Caco-2 (cell line): ENCODE measurements around the gene FARP1. TPM values are rescaled to one million over a fixed set of nuclear protein-coding genes. Genes with fewer than 3 reads are reported as not detected.

Source experiments
- BruUV-seq: library from RNA; stranded (reverse); fragments of 400-500 nt; replicated peaks from 2 replicates; lab custom pipeline; 2021; lab: Mats Ljungman, UMichigan
- CTCF ChIA-PET: fragments of 300-600 bp; sonication (Branson Sonifier 250); formaldehyde crosslinking; loops from one replicate; lab custom pipeline; 2022; ENCODE audit warnings: antibody characterized with exemption; lab: Charles Lee
- POLR2A ChIA-PET: fragments of 300-600 bp; sonication (Branson Sonifier 250); formaldehyde crosslinking; loops from one replicate; lab custom pipeline; 2022; ENCODE audit warnings: antibody characterized with exemption; lab: Charles Lee
- DNase-seq, 2 experiments: peaks; one replicate each; pipeline versions ENCODE4 v3.0.0 to v3.0.0-alpha.2; 2020 to 2022
- H3K27me3 ChIP-seq: replicated peaks from 2 replicates; pipeline ENCODE4 v1.6.0; 2011; ENCODE audit warnings: low read length; ENCODE audit not compliant: control insufficient read depth, insufficient read depth
- H3K36me3 ChIP-seq: 2 replicates; pipeline ENCODE4 v1.5.1; 2011; ENCODE audit warnings: low read length; ENCODE audit not compliant: control insufficient read depth, insufficient read depth
- H3K4me1 ChIP-seq: fragments of 250-450 bp; sonication (Bioruptor Pico); 2 replicates; pipeline ENCODE4 v1.5.1; 2020; ENCODE audit warnings: mild to moderate bottlenecking
- H3K4me3 ChIP-seq: 2 replicates; pipeline ENCODE4 v1.5.1; 2011; ENCODE audit warnings: low read depth, mild to moderate bottlenecking, control low read depth, low read length
- H3K9me3 ChIP-seq: fragments of 250-450 bp; sonication (Bioruptor Pico); 2 replicates; pipeline ENCODE4 v1.5.1; 2020; ENCODE audit warnings: mild to moderate bottlenecking, moderate library complexity
- H3K27ac Mint-ChIP-seq: one replicate; pipeline ENCODE4 v1.8.0; 2022; ENCODE audit warnings: mixed read lengths; ENCODE audit not compliant: unreplicated experiment
- H3K27me3 Mint-ChIP-seq: one replicate; pipeline ENCODE4 v1.8.0; 2022; ENCODE audit warnings: mixed read lengths; ENCODE audit not compliant: insufficient read depth, unreplicated experiment
- H3K36me3 Mint-ChIP-seq: one replicate; pipeline ENCODE4 v1.8.0; 2022; ENCODE audit warnings: mild to moderate bottlenecking, mixed read lengths; ENCODE audit not compliant: insufficient read depth, unreplicated experiment
- H3K4me1 Mint-ChIP-seq: one replicate; pipeline ENCODE4 v1.8.0; 2022; ENCODE audit warnings: low read depth, mixed read lengths; ENCODE audit not compliant: unreplicated experiment
- H3K4me3 Mint-ChIP-seq: one replicate; pipeline ENCODE4 v1.8.0; 2022; ENCODE audit warnings: mild to moderate bottlenecking, moderate library complexity, mixed read lengths; ENCODE audit not compliant: unreplicated experiment
- H3K9me3 Mint-ChIP-seq: one replicate; pipeline ENCODE4 v1.8.0; 2022; ENCODE audit warnings: mixed read lengths; ENCODE audit not compliant: unreplicated experiment
- intact Hi-C: fragments of 100-400 bp; cut with micrococcal nuclease; formaldehyde crosslinking; loops from one replicate; pipeline ENCODE4 v1.10.0; 2022; ENCODE audit not compliant: unreplicated experiment
- total RNA-seq: library from RNA; stranded (reverse); gene quantifications from 2 replicates; pipeline ENCODE4 v1.2.3, GENCODE V29; 2022
- TF ChIP-seq, protein P1 (sequence below), 2 experiments: fragments of 200-600 bp in 1 of 2; IDR thresholded peaks; 1 replicate in 1 of 2; 2 replicates in 1 of 2; pipeline versions ENCODE4 v1.5.1 to v1.8.0; 2011 to 2022; ENCODE audit warnings: antibody characterized with exemption in 1 of 2, control low read depth in 1 of 2, inconsistent platforms in 1 of 2, low read depth in 1 of 2, low read length in 1 of 2, mild to moderate bottlenecking in 1 of 2, moderate library complexity in 1 of 2; ENCODE audit not compliant: insufficient read depth in 1 of 2, severe bottlenecking in 1 of 2, unreplicated experiment in 1 of 2

Gene FARP1
- total RNA-seq, 1 experiment from 2014 or later: 189 TPM

DNA sequence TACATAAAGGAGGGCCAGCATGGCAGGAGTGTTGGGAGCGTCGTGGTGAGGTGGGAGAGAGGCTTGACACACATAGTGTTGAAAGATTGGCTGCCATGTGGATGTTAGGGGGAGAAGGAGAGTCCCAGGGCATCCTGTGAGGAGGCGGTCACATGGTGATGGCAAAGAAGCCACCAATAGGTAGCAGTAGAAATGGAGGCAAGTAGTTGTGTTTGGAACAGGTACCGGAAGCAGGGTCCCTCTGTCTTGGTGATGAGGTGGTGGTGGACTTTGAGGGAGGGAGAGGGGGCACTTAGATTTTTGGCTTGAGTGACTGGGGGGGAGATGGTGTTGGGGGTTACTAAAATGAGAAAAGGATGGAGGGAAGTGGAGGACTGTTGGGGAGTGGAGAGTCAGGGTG is 227.4 kb downstream of the FARP1 start:
- BruUV-seq: no TSS peak
- H3K36me3 Mint-ChIP-seq: peaks cover 46% of the 10 kb centered on the region
- H3K4me3 ChIP-seq: no peak overlapping the region
- H3K9me3 Mint-ChIP-seq: no peaks in the 10 kb centered on the region
- H3K4me1 ChIP-seq: no peaks in the 10 kb centered on the region
- intact Hi-C loops: no loop called here
- H3K4me1 Mint-ChIP-seq: no peaks in the 10 kb centered on the region
- no peaks in the 10 kb centered on the region for H3K27me3 Mint-ChIP-seq
- CTCF ChIA-PET: no interaction called here
- H3K36me3 ChIP-seq: peaks cover 5% of the 10 kb centered on the region
- H3K4me3 Mint-ChIP-seq: no peak overlapping the region
- peaks cover 6% of the 10 kb centered on the region; the same call in 1 of the 2 replicates for H3K9me3 ChIP-seq
- no peak for DNase-seq
- no peak overlapping the region for H3K27ac Mint-ChIP-seq
- TF ChIP-seq, protein P1, sequence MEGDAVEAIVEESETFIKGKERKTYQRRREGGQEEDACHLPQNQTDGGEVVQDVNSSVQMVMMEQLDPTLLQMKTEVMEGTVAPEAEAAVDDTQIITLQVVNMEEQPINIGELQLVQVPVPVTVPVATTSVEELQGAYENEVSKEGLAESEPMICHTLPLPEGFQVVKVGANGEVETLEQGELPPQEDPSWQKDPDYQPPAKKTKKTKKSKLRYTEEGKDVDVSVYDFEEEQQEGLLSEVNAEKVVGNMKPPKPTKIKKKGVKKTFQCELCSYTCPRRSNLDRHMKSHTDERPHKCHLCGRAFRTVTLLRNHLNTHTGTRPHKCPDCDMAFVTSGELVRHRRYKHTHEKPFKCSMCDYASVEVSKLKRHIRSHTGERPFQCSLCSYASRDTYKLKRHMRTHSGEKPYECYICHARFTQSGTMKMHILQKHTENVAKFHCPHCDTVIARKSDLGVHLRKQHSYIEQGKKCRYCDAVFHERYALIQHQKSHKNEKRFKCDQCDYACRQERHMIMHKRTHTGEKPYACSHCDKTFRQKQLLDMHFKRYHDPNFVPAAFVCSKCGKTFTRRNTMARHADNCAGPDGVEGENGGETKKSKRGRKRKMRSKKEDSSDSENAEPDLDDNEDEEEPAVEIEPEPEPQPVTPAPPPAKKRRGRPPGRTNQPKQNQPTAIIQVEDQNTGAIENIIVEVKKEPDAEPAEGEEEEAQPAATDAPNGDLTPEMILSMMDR (IDR thresholded peaks at IDR 0.05; ENCODE audit: insufficient read depth in 1 of 2, low read depth in 1 of 2, low read length in 1 of 2, severe bottlenecking in 1 of 2, unreplicated experiment in 1 of 2): no peak
- no peaks in the 10 kb centered on the region for H3K27me3 ChIP-seq
- POLR2A ChIA-PET: no interaction called here

DNA sequence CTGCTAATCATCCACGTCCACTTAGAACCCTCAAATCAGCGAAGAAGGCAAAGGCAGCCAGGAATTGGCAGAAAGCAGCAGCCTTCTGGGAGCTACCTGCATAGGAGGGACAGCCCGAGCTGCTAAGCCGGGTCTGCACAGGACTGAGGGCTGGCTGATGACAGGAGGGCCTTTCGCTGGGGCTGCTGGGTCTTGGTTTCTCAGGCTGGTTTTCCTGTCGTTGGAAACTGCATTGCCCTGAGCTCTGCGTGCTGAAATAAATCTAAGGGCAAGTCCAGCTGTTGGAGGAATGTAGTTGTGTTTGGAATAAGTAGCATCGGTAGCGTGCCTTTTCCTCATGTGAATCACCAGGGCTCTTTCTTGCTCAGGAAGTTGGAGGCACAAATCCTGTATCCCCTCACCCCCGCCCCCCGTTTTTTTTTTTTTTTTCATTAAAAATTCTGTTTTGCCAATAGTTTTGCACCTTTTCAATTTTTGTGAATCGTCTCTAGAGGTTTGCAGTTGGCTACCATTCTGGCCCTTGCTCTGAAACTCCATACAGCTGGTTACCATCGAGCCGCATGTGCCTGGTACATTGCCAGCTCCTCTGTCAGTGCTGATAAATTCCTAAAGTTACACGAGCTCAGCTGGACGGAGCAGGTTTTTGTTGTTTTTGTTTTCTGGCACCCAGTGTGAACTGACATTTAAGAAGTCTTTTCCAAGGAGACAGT is 228.1 kb downstream of the FARP1 start:
- BruUV-seq: no TSS peak
- H3K27ac Mint-ChIP-seq: no peak overlapping the region
- TF ChIP-seq, protein P1 (IDR thresholded peaks at IDR 0.05; ENCODE audit: insufficient read depth in 1 of 2, low read depth in 1 of 2, low read length in 1 of 2, severe bottlenecking in 1 of 2, unreplicated experiment in 1 of 2): no peak
- H3K27me3 Mint-ChIP-seq: no peaks in the 10 kb centered on the region
- CTCF ChIA-PET: no interaction called here
- no peak overlapping the region for H3K4me3 Mint-ChIP-seq
- Histone ChIP-seq H3K4me1 (no peaks in the 10 kb centered on the region), H3K9me3 (peaks cover 6% of the 10 kb centered on the region; the same call in 1 of the 2 replicates), H3K27me3 (no peaks in the 10 kb centered on the region), H3K4me3 (no peak overlapping the region), H3K36me3 (peaks cover 5% of the 10 kb centered on the region)
- H3K9me3 Mint-ChIP-seq: no peaks in the 10 kb centered on the region
- intact Hi-C loops: no loop called here
- no peak for DNase-seq
- POLR2A ChIA-PET: no interaction called here
- H3K4me1 Mint-ChIP-seq: no peaks in the 10 kb centered on the region
- peaks cover 52% of the 10 kb centered on the region for H3K36me3 Mint-ChIP-seq

DNA sequence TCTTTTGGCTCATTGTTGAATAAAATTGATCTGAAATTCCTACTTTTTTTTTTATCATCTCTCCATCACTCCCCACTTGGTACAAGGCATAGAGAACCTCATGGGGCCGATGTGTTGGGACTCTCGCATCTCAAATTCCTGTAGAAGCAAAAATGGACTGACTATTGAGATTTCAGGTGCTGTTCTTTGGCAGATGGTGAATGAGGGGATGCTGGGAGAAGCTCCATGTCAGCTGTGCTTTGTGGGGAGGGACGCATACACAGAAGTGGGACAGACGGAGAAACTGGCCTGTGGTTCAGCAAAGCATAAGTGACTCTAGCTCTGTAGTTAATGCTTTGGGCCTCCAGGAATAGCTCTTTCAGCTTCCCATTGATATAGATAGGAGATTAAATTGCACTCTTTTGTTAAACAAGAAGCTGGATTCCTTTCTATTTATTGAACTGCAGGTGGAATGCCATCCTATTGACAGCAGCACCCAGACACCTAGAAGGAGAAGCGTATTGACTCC is 228.7 kb downstream of the FARP1 start:
- H3K27me3 Mint-ChIP-seq: no peaks in the 10 kb centered on the region
- CTCF ChIA-PET: no interaction called here
- POLR2A ChIA-PET: no interaction called here
- Histone ChIP-seq H3K36me3 (peaks cover 5% of the 10 kb centered on the region), H3K4me3 (no peak overlapping the region), H3K27me3 (no peaks in the 10 kb centered on the region), H3K4me1 (no peaks in the 10 kb centered on the region), H3K9me3 (peaks cover 6% of the 10 kb centered on the region; the same call in 1 of the 2 replicates)
- TF ChIP-seq, protein P1 (IDR thresholded peaks at IDR 0.05; ENCODE audit: insufficient read depth in 1 of 2, low read depth in 1 of 2, low read length in 1 of 2, severe bottlenecking in 1 of 2, unreplicated experiment in 1 of 2): no peak
- peaks cover 57% of the 10 kb centered on the region for H3K36me3 Mint-ChIP-seq
- no peaks in the 10 kb centered on the region for H3K4me1 Mint-ChIP-seq
- intact Hi-C loops: no loop called here
- H3K4me3 Mint-ChIP-seq: no peak overlapping the region
- no peak for DNase-seq
- no TSS peak for BruUV-seq
- H3K9me3 Mint-ChIP-seq: no peaks in the 10 kb centered on the region
- no peak overlapping the region for H3K27ac Mint-ChIP-seq
